Right atrium auricular region (tissue), 2 donors: Measurements from ENCODE around the gene KCTD3. TPM values are rescaled to one million over a fixed set of nuclear protein-coding genes. Genes with fewer than 3 reads are reported as not detected.
A peak's percentile ranks its signal among the peaks of the same experiment; 100 is the strongest.

Experiments
- DNase-seq: peaks from one replicate; pipeline ENCODE4 v3.0.0-alpha.2; 2019; ENCODE audit warnings: low spot score
- H3K27ac ChIP-seq, 2 donors: fragments of 200-600 bp; sonication (generic); 1 replicate in 1 of 2; 2 replicates in 1 of 2; pipeline ENCODE4 v1.5.1; 2016 to 2019
- H3K27me3 ChIP-seq, 2 donors: fragments of 200-600 bp; sonication (generic); one replicate each; pipeline versions ENCODE4 v1.5.1 to v1.6.0; 2017 to 2019
- H3K36me3 ChIP-seq: fragments of 200-600 bp; sonication (generic); one replicate; pipeline ENCODE4 v1.5.1; 2016
- H3K4me1 ChIP-seq, 2 donors: fragments of 200-600 bp; sonication (generic); one replicate each; pipeline versions ENCODE4 v1.5.1 to v1.6.0; 2017 to 2019
- H3K4me3 ChIP-seq, 2 donors: fragments of 200-600 bp; sonication (generic); 1 replicate in 1 of 2; 2 replicates in 1 of 2; pipeline ENCODE4 v1.5.1; 2017 to 2019; ENCODE audit warnings: mild to moderate bottlenecking in 1 of 2, moderate library complexity in 1 of 2
- H3K9me3 ChIP-seq, 2 donors: fragments of 200-600 bp; sonication (generic); one replicate each; pipeline ENCODE4 v1.5.1; 2019
- CTCF ChIP-seq, 2 donors: fragments of 200-600 bp; sonication (generic); IDR thresholded peaks; one replicate each; pipeline ENCODE4 v1.5.1; 2019; ENCODE audit warnings: antibody characterized with exemption in 2 of 2
- total RNA-seq, 2 donors: library from RNA; depleted of rRNA; stranded (reverse); fragments of >200 nt; gene quantifications; one replicate each; pipeline ENCODE4 v1.1.0, GENCODE V29; 2016

KCTD3 gene
- total RNA-seq: 10 to 100 TPM; 12.5 to 14.3 TPM

GRCh38 chr1:215566556-215567490, at the start of gene KCTD3:
Gene KCTD3, plus strand, starts transcription at chr1:215567304. Its CDS starts 382 bp downstream, at chr1:215567686.
- no peaks in the 10 kb centered on the region for H3K27me3 ChIP-seq
- DNase-seq: peak; percentile 73
- H3K36me3 ChIP-seq: no peaks in the 10 kb centered on the region
- no peak for TF ChIP-seq CTCF (IDR thresholded peaks at IDR 0.05)
- H3K27ac ChIP-seq: peak within 1 kb of the TSS; percentile 93 to 96
- no peaks in the 10 kb centered on the region for H3K9me3 ChIP-seq
- peak within 1 kb of the TSS; percentile 73 to 95 for H3K4me3 ChIP-seq
- H3K4me1 ChIP-seq: peaks cover 0 to 30% of the 10 kb centered on the region in 2 donors

- Histone ChIP-seq H3K4me1 (no peaks in the 10 kb centered on the region), H3K27ac (no peak overlapping the region), H3K36me3 (no peaks in the 10 kb centered on the region), H3K9me3 (peaks cover 0 to 9% of the 10 kb centered on the region in 2 donors), H3K27me3 (no peaks in the 10 kb centered on the region), H3K4me3 (no peak overlapping the region)
- TF ChIP-seq CTCF (IDR thresholded peaks at IDR 0.05): no peak
- no peak for DNase-seq
These were observed 49.6 kb upstream of the KCTD3 start for GRCh38 chr1:215517441-215517891.

GRCh38 chr1:215518594-215518993, 48.5 kb upstream of the KCTD3 start:
- Histone ChIP-seq H3K27me3 (no peaks in the 10 kb centered on the region), H3K36me3 (no peaks in the 10 kb centered on the region), H3K4me1 (no peaks in the 10 kb centered on the region), H3K27ac (no peak overlapping the region), H3K4me3 (no peak overlapping the region), H3K9me3 (peaks cover 0 to 3% of the 10 kb centered on the region in 2 donors)
- no peak for TF ChIP-seq CTCF (IDR thresholded peaks at IDR 0.05)
- DNase-seq: no peak

- no peaks in the 10 kb centered on the region for H3K4me1 ChIP-seq
- no peak for DNase-seq
- no peaks in the 10 kb centered on the region for H3K27me3 ChIP-seq
- H3K9me3 ChIP-seq: no peaks in the 10 kb centered on the region
- H3K36me3 ChIP-seq: no peaks in the 10 kb centered on the region
- no peak for TF ChIP-seq CTCF (IDR thresholded peaks at IDR 0.05)
- no peak overlapping the region for H3K27ac ChIP-seq
- H3K4me3 ChIP-seq: no peak overlapping the region
These were observed 45.8 kb upstream of the KCTD3 start for GRCh38 chr1:215521279-215521678.

- H3K4me3 ChIP-seq: no peak overlapping the region
- H3K27me3 ChIP-seq: no peaks in the 10 kb centered on the region
- no peak overlapping the region for H3K27ac ChIP-seq
- H3K4me1 ChIP-seq: no peaks in the 10 kb centered on the region
- no peaks in the 10 kb centered on the region for H3K9me3 ChIP-seq
- no peaks in the 10 kb centered on the region for H3K36me3 ChIP-seq
- no peak for DNase-seq
- peak in 1 of 2 donors; percentile 19 for TF ChIP-seq CTCF (IDR thresholded peaks at IDR 0.05)
These were observed 43.8 kb upstream of the KCTD3 start for GRCh38 chr1:215523128-215523861.
